Subcutaneous adipose tissue (tissue), 4 donors: ENCODE results near the gene SH2D2A. TPM values are rescaled to one million over a fixed set of nuclear protein-coding genes. Genes with fewer than 3 reads are reported as not detected.

Experiments used
- total RNA-seq, 4 donors: library from RNA; depleted of rRNA; stranded (reverse); fragments of >200 nt; gene quantifications; one replicate each; pipeline ENCODE4 v1.1.0, GENCODE V29; 2016
- TF ChIP-seq, protein P1 (sequence below): fragments of 450-650 bp; IDR thresholded peaks from one replicate; pipeline ENCODE4 v1.5.1; 2016; ENCODE audit warnings: low read depth, mild to moderate bottlenecking, control low read depth, antibody characterized with exemption, moderate library complexity

The SH2D2A gene
- total RNA-seq, 4 donors from 2014 or later: 0.34 to 1.1 (median 0.71) TPM

DNA sequence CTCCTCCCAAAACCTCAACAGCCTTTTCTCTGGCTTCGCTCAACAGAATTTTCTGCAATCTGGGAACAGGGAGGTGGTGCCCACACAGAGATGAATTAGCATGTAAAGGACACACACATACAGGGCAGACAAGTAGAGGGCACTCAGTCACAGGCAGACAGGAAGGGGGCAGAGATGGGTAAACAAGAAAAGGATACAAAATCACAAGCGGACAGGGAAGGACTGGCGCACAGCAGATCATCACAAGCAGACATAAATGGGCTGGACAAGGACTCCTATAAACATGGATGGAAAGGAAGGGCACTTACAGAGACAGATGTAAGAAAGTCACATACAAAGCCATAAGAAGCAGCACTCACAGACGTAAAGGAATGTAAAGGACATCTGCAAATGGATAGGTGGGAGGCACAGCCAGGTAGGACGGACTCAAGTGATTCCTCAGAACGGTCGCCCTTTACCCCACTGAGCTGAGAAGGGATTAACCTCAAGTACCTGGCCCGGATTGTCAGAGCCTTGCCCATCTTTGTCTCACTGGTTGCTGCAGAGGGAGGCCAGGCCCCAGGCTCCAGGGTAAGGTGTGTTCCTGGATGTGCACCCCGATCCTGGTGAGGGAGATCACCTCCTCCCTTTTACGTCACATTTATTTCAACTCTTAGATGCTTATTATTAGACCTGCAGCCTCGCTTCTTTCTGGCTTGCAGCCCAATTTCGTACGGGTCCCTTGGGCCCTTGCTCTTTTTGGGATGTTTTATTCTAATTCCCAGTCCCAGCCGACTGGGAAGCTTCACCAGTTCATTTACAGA, 50.1 kb downstream of the SH2D2A start:
- TF ChIP-seq, protein P1, sequence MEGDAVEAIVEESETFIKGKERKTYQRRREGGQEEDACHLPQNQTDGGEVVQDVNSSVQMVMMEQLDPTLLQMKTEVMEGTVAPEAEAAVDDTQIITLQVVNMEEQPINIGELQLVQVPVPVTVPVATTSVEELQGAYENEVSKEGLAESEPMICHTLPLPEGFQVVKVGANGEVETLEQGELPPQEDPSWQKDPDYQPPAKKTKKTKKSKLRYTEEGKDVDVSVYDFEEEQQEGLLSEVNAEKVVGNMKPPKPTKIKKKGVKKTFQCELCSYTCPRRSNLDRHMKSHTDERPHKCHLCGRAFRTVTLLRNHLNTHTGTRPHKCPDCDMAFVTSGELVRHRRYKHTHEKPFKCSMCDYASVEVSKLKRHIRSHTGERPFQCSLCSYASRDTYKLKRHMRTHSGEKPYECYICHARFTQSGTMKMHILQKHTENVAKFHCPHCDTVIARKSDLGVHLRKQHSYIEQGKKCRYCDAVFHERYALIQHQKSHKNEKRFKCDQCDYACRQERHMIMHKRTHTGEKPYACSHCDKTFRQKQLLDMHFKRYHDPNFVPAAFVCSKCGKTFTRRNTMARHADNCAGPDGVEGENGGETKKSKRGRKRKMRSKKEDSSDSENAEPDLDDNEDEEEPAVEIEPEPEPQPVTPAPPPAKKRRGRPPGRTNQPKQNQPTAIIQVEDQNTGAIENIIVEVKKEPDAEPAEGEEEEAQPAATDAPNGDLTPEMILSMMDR: no peak

DNA sequence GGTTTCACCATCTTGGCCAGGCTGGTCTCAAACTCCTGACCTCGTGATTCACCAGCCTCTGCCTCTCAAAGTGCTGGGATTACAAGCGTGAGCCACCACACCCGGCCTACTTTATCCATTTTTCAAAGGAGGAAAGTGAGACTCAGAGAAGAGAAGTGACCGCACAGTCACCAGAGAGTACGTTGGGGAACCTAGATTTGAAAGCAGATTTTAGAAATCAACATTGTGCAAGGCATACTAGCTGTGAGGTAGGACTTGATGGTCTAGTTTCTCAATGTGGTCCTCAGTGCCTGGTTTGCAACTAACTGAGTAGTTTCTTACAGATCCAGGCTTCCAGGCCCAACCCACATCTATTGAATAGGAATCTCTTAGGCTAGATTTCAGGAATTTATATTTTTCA, 51.0 kb downstream of the SH2D2A start:
- TF ChIP-seq, protein P1: no peak

- TF ChIP-seq, protein P1: no peak
Measured at GRCh38 chr1:156760796-156761104, 55.9 kb downstream of the SH2D2A start.

DNA sequence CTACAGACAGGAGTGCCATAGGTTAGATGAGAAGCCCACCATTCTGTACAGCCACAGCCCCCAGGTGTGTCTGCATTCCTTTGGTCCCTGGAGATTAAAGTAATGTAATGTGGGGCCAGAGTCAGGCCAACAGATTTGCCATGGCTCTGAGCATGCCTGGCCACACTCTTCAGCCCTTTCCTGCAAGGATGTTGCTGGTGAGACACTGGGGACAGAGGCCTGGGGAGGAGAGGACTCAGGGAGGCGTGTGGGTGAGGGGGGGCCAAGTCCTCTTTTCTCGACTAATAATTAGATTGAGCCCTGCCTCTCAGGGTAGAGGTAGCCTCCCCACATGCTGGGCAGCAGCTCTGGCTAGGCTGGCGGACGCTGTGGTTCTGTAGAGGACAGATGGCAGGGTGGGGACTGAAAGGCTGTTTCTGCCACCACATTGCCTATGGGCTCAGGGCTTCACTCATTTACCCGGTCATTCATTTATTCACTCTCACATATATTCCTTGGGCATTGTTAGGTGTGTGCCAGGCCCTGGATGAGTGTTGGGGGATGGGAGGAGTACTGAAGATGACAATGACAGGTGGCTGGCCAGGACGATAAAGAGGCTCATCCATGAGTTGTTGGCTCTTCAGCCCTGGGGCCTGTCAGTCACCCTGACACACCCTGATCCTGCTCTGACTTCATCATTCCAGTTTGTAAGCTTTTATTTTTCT, 56.4 kb downstream of the SH2D2A start:
- TF ChIP-seq, protein P1: no peak

- TF ChIP-seq, protein P1: no peak
Measured at GRCh38 chr1:156756355-156756754, 60.3 kb downstream of the SH2D2A start.

Other genes starting within 250 kb of the SH2D2A start
- gene IQGAP3, start 244.3 kb downstream of the SH2D2A start, total RNA-seq: 1 to 10 TPM in 2 of 4 donors, under 1 TPM in 1, not detected in 1; 0.57 to 2.5 (median 2.0) TPM
- not detected for gene TTC24, start 237.1 kb downstream of the SH2D2A start, total RNA-seq
- 10 to 100 TPM; 45.8 to 61.1 (median 49.7) TPM for gene NAXE, start 225.1 kb downstream of the SH2D2A start, total RNA-seq
- 10 to 100 TPM; 10.7 to 35.1 (median 21.4) TPM for gene GPATCH4, start 215.4 kb downstream of the SH2D2A start, total RNA-seq
- gene HAPLN2, start 197.4 kb downstream of the SH2D2A start, total RNA-seq: 1 to 10 TPM in 2 of 4 donors, not detected in 2; 1.5 to 1.7 TPM
- not detected for gene BCAN, start 174.7 kb downstream of the SH2D2A start, total RNA-seq
- 10 to 100 TPM in 3 of 4 donors, 1 to 10 TPM in 1; 7.8 to 28.8 (median 13.5) TPM for gene NES, start 139.4 kb downstream of the SH2D2A start, total RNA-seq
- 10 to 100 TPM in 1 of 4 donors, 1 to 10 TPM in 3; 2.4 to 16.5 (median 4.0) TPM for gene CRABP2, start 111.3 kb downstream of the SH2D2A start, total RNA-seq
- gene METTL25B, start 88.4 kb downstream of the SH2D2A start, total RNA-seq: 10 to 100 TPM; 20.5 to 29.2 (median 23.0) TPM
- gene ISG20L2, start 88.1 kb downstream of the SH2D2A start, total RNA-seq: 10 to 100 TPM; 10.9 to 21.5 (median 13.5) TPM
- 10 to 100 TPM; 53.0 to 84.5 (median 74.0) TPM for gene MRPL24, start 75.8 kb downstream of the SH2D2A start, total RNA-seq
- gene HDGF, start 65.2 kb downstream of the SH2D2A start, total RNA-seq: 100 to 1,000 TPM in 3 of 4 donors, 10 to 100 TPM in 1; 86.5 to 126 (median 113) TPM
- 10 to 100 TPM; 19.7 to 27.3 (median 21.3) TPM for gene PRCC, start 49.3 kb downstream of the SH2D2A start, total RNA-seq
- gene INSRR, start 42.3 kb upstream of the SH2D2A start, total RNA-seq: not detected
- gene NTRK1, start 44.0 kb upstream of the SH2D2A start, total RNA-seq: under 1 TPM in 2 of 4 donors, not detected in 2; 0.49 to 0.85 TPM
- 10 to 100 TPM in 2 of 4 donors, 1 to 10 TPM in 2; 5.9 to 40.9 (median 8.7) TPM for gene PEAR1, start 76.9 kb upstream of the SH2D2A start, total RNA-seq
- gene LRRC71, start 103.8 kb upstream of the SH2D2A start, total RNA-seq: under 1 TPM in 1 of 4 donors, not detected in 3; 0.94 TPM
- 10 to 100 TPM; 29.3 to 76.3 (median 35.7) TPM for gene ARHGEF11, start 228.9 kb upstream of the SH2D2A start, total RNA-seq